ENCODE data around the gene CMTR2. TPM values are rescaled to one million over a fixed set of nuclear protein-coding genes. Genes with fewer than 3 reads are reported as not detected.

The CMTR2 gene
- polyA plus RNA-seq, 2 donors, result 8.8 to 9.8 TPM

GRCh38 chr16:71258372-71258771 lies 30.8 kb downstream of the CMTR2 start:
- Histone ChIP-seq H3K27me3 (ENCODE audit: control insufficient read depth in 1 of 2, insufficient read depth in 2 of 2, low read length in 2 of 2) (no peaks in the 10 kb centered on the region), H3K4me3 (ENCODE audit: low read depth in 1 of 2, low read length in 2 of 2) (no peak overlapping the region), H3K27ac (ENCODE audit: low read depth in 2 of 2, low read length in 1 of 2) (no peak overlapping the region), H3K9me3 (ENCODE audit: control insufficient read depth in 2 of 2, insufficient read depth in 1 of 2, low read depth in 1 of 2, low read length in 1 of 2) (no peaks in the 10 kb centered on the region), H3K4me1 (ENCODE audit: control insufficient read depth in 2 of 2, insufficient read depth in 2 of 2, low read length in 1 of 2) (no peaks in the 10 kb centered on the region), H3K36me3 (ENCODE audit: control insufficient read depth in 2 of 2, insufficient read depth in 2 of 2, low read length in 1 of 2) (no peaks in the 10 kb centered on the region)
- 44 to 63% methylated on average over 1 of the region's 1 CpG for WGBS, 2 donors

- WGBS, 2 donors, result 29 to 61% methylated on average over 1 of the region's 1 CpG
- Histone ChIP-seq H3K27ac (ENCODE audit: low read depth in 2 of 2, low read length in 1 of 2) (no peak overlapping the region), H3K27me3 (ENCODE audit: control insufficient read depth in 1 of 2, insufficient read depth in 2 of 2, low read length in 2 of 2) (no peaks in the 10 kb centered on the region)
Observed at GRCh38 chr16:71257768-71258167, 31.4 kb downstream of the CMTR2 start.

GRCh38 chr16:71255721-71256120 lies 33.5 kb downstream of the CMTR2 start:
- H3K4me3 ChIP-seq (ENCODE audit: low read depth in 1 of 2, low read length in 2 of 2), result no peak overlapping the region
- WGBS, 2 donors, result 41 to 46% methylated on average over 6 of the region's 6 CpGs
- no peaks in the 10 kb centered on the region for H3K27me3 ChIP-seq (ENCODE audit: control insufficient read depth in 1 of 2, insufficient read depth in 2 of 2, low read length in 2 of 2)
- H3K9me3 ChIP-seq (ENCODE audit: control insufficient read depth in 2 of 2, insufficient read depth in 1 of 2, low read depth in 1 of 2, low read length in 1 of 2), result no peaks in the 10 kb centered on the region
- no peaks in the 10 kb centered on the region for H3K4me1 ChIP-seq (ENCODE audit: control insufficient read depth in 2 of 2, insufficient read depth in 2 of 2, low read length in 1 of 2)
- H3K27ac ChIP-seq (ENCODE audit: low read depth in 2 of 2, low read length in 1 of 2), result no peak overlapping the region
- H3K36me3 ChIP-seq (ENCODE audit: control insufficient read depth in 2 of 2, insufficient read depth in 2 of 2, low read length in 1 of 2), result no peaks in the 10 kb centered on the region

More at GRCh38 chr16:71257768-71258167, 31.4 kb downstream of the CMTR2 start:
- Histone ChIP-seq H3K4me1 (ENCODE audit: control insufficient read depth in 2 of 2, insufficient read depth in 2 of 2, low read length in 1 of 2) (no peaks in the 10 kb centered on the region), H3K36me3 (ENCODE audit: control insufficient read depth in 2 of 2, insufficient read depth in 2 of 2, low read length in 1 of 2) (no peaks in the 10 kb centered on the region), H3K4me3 (ENCODE audit: low read depth in 1 of 2, low read length in 2 of 2) (no peak overlapping the region), H3K9me3 (ENCODE audit: control insufficient read depth in 2 of 2, insufficient read depth in 1 of 2, low read depth in 1 of 2, low read length in 1 of 2) (no peaks in the 10 kb centered on the region)

GRCh38 chr16:71254832-71255525 lies 34.2 kb downstream of the CMTR2 start:
- Histone ChIP-seq H3K4me3 (ENCODE audit: low read depth in 1 of 2, low read length in 2 of 2) (no peak overlapping the region), H3K36me3 (ENCODE audit: control insufficient read depth in 2 of 2, insufficient read depth in 2 of 2, low read length in 1 of 2) (no peaks in the 10 kb centered on the region), H3K27ac (ENCODE audit: low read depth in 2 of 2, low read length in 1 of 2) (no peak overlapping the region), H3K27me3 (ENCODE audit: control insufficient read depth in 1 of 2, insufficient read depth in 2 of 2, low read length in 2 of 2) (no peaks in the 10 kb centered on the region), H3K4me1 (ENCODE audit: control insufficient read depth in 2 of 2, insufficient read depth in 2 of 2, low read length in 1 of 2) (no peaks in the 10 kb centered on the region), H3K9me3 (ENCODE audit: control insufficient read depth in 2 of 2, insufficient read depth in 1 of 2, low read depth in 1 of 2, low read length in 1 of 2) (no peaks in the 10 kb centered on the region)
- WGBS, 2 donors, result 67 to 81% methylated on average over 4 of the region's 4 CpGs

- Histone ChIP-seq H3K27me3 (ENCODE audit: control insufficient read depth in 1 of 2, insufficient read depth in 2 of 2, low read length in 2 of 2) (peaks cover 0 to 2% of the 10 kb centered on the region in 2 donors), H3K4me1 (ENCODE audit: control insufficient read depth in 2 of 2, insufficient read depth in 2 of 2, low read length in 1 of 2) (no peaks in the 10 kb centered on the region), H3K27ac (ENCODE audit: low read depth in 2 of 2, low read length in 1 of 2) (peak overlapping the region; percentile 6 to 22), H3K9me3 (ENCODE audit: control insufficient read depth in 2 of 2, insufficient read depth in 1 of 2, low read depth in 1 of 2, low read length in 1 of 2) (no peaks in the 10 kb centered on the region), H3K4me3 (ENCODE audit: low read depth in 1 of 2, low read length in 2 of 2) (no peak overlapping the region), H3K36me3 (ENCODE audit: control insufficient read depth in 2 of 2, insufficient read depth in 2 of 2, low read length in 1 of 2) (no peaks in the 10 kb centered on the region)
- WGBS, 2 donors, result 57 to 73% methylated on average over 5 of the region's 5 CpGs
Observed at GRCh38 chr16:71250461-71251235, 38.6 kb downstream of the CMTR2 start.

- H3K36me3 ChIP-seq (ENCODE audit: control insufficient read depth in 2 of 2, insufficient read depth in 2 of 2, low read length in 1 of 2), result no peaks in the 10 kb centered on the region
- H3K4me1 ChIP-seq (ENCODE audit: control insufficient read depth in 2 of 2, insufficient read depth in 2 of 2, low read length in 1 of 2), result no peaks in the 10 kb centered on the region
- WGBS, 2 donors, result 39 to 40% methylated on average over 1 of the region's 1 CpG
- H3K4me3 ChIP-seq (ENCODE audit: low read depth in 1 of 2, low read length in 2 of 2), result no peak overlapping the region
- no peak overlapping the region for H3K27ac ChIP-seq (ENCODE audit: low read depth in 2 of 2, low read length in 1 of 2)
- peaks cover 0 to 2% of the 10 kb centered on the region in 2 donors for H3K27me3 ChIP-seq (ENCODE audit: control insufficient read depth in 1 of 2, insufficient read depth in 2 of 2, low read length in 2 of 2)
- no peaks in the 10 kb centered on the region for H3K9me3 ChIP-seq (ENCODE audit: control insufficient read depth in 2 of 2, insufficient read depth in 1 of 2, low read depth in 1 of 2, low read length in 1 of 2)
Observed at GRCh38 chr16:71249399-71249798, 39.8 kb downstream of the CMTR2 start.

DNA sequence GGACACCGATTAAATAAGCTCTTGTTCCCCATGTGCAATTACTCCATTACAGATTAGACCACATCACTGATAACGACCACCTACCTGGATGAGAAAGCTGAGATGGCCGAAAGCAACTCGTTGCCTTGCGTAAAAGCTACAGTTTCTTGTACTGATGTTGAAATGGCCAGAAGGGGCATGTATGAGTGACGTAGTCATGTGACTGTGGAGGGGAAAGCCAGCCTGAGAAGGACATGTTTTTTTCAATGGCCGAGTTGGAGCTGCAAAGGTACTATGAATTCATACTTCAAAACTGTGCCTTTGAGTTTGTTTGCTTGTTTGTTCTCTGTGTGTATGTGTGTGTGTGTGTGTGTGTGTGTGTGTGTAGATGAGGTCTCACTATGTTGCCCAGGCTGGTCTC lies 41.7 kb downstream of the CMTR2 start:
- Histone ChIP-seq H3K36me3 (ENCODE audit: control insufficient read depth in 2 of 2, insufficient read depth in 2 of 2, low read length in 1 of 2) (no peaks in the 10 kb centered on the region), H3K27me3 (ENCODE audit: control insufficient read depth in 1 of 2, insufficient read depth in 2 of 2, low read length in 2 of 2) (peaks cover 0 to 2% of the 10 kb centered on the region in 2 donors)
- 87 to 90% methylated on average over 7 of the region's 7 CpGs for WGBS, 2 donors

DNA sequence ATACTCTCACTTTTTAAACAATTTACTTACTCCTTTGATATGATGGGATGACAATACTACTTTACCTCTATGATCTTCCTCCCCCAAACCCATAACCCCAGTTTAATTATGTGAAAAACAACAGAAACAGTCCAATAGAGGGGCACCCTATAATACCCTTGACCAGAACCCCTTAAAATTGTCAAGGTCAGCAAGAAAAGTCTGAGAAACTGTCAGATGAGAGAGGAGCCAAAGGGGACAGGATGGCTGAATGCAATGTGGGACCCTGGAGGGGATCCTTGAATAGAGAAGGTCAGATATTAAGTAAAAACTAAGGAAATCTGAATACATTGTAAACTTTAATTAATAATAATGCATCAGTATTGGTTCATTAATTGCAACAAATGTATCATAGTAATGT lies 42.9 kb downstream of the CMTR2 start:
- H3K4me1 ChIP-seq (ENCODE audit: control insufficient read depth in 2 of 2, insufficient read depth in 2 of 2, low read length in 1 of 2), result no peaks in the 10 kb centered on the region
- H3K36me3 ChIP-seq (ENCODE audit: control insufficient read depth in 2 of 2, insufficient read depth in 2 of 2, low read length in 1 of 2), result no peaks in the 10 kb centered on the region
- H3K27me3 ChIP-seq (ENCODE audit: control insufficient read depth in 1 of 2, insufficient read depth in 2 of 2, low read length in 2 of 2), result peaks cover 0 to 2% of the 10 kb centered on the region in 2 donors
- no peak overlapping the region for H3K4me3 ChIP-seq (ENCODE audit: low read depth in 1 of 2, low read length in 2 of 2)
- H3K27ac ChIP-seq (ENCODE audit: low read depth in 2 of 2, low read length in 1 of 2), result no peak overlapping the region
- no peaks in the 10 kb centered on the region for H3K9me3 ChIP-seq (ENCODE audit: control insufficient read depth in 2 of 2, insufficient read depth in 1 of 2, low read depth in 1 of 2, low read length in 1 of 2)

More for the DNA sequence above, 41.7 kb downstream of the CMTR2 start:
- Histone ChIP-seq H3K4me3 (ENCODE audit: low read depth in 1 of 2, low read length in 2 of 2) (no peak overlapping the region), H3K4me1 (ENCODE audit: control insufficient read depth in 2 of 2, insufficient read depth in 2 of 2, low read length in 1 of 2) (no peaks in the 10 kb centered on the region), H3K27ac (ENCODE audit: low read depth in 2 of 2, low read length in 1 of 2) (no peak overlapping the region), H3K9me3 (ENCODE audit: control insufficient read depth in 2 of 2, insufficient read depth in 1 of 2, low read depth in 1 of 2, low read length in 1 of 2) (no peaks in the 10 kb centered on the region)

- H3K27me3 ChIP-seq (ENCODE audit: control insufficient read depth in 1 of 2, insufficient read depth in 2 of 2, low read length in 2 of 2), result peaks cover 0 to 2% of the 10 kb centered on the region in 2 donors
- H3K36me3 ChIP-seq (ENCODE audit: control insufficient read depth in 2 of 2, insufficient read depth in 2 of 2, low read length in 1 of 2), result no peaks in the 10 kb centered on the region
- no peak overlapping the region for H3K4me3 ChIP-seq (ENCODE audit: low read depth in 1 of 2, low read length in 2 of 2)
- WGBS, 2 donors, result 91% methylated on average over 1 of the region's 1 CpG
- H3K9me3 ChIP-seq (ENCODE audit: control insufficient read depth in 2 of 2, insufficient read depth in 1 of 2, low read depth in 1 of 2, low read length in 1 of 2), result no peaks in the 10 kb centered on the region
- no peaks in the 10 kb centered on the region for H3K4me1 ChIP-seq (ENCODE audit: control insufficient read depth in 2 of 2, insufficient read depth in 2 of 2, low read length in 1 of 2)
- H3K27ac ChIP-seq (ENCODE audit: low read depth in 2 of 2, low read length in 1 of 2), result no peak overlapping the region
Observed at GRCh38 chr16:71244521-71244920, 44.7 kb downstream of the CMTR2 start.

All from esophagus (tissue), 2 donors.